Activated gamma-delta T cell (primary cell): ENCODE measurements around the gene PPFIA2.
"Not testable (repeated sequence)": the region's sequence is repeated elsewhere in the genome, so short reads cannot be mapped to it uniquely, and the experiment has no call there.

Experiments
- DNase-seq: peaks from one replicate; lab custom pipeline; 2025; lab: John Stamatoyannopoulos, UW

The PPFIA2 gene

DNA sequence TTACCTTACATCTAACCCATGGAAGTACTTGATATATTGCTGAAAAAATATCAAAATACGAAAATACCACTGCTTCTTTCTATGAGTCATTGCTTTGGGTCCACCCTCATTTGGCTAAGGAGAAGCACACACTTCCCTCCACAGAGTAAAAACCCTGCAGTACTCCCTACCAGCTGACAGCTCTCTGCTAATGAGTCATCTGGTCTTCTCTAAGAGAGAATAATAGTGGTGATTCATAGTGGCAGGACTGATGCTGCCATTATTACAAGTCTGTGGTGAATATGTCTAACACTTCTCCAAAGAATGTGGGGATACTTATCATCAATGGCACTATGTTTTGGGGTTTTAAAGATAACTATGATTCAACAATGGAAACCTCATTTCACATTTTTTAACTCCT lies 90.7 kb downstream of the PPFIA2 start:
- DNase-seq = no peak

DNA sequence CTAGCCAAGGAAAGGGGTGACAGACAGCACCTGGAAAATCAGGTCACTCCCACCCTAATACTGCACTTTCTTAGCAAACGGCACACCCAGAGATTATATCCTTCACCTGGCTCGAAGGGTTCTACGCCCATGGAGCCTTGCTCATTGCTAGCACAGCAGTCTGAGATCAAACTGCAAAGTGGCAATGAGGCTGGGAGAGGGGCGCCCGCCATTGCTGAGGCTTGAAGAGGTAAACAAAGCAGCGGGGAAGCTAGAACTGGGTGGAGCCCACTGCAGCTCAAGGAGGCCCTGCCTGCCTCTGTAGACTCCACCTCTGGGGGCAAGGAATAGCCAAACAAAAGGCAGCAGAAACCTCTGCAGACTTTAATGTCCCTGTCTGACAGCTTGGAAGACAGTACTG lies 99.8 kb downstream of the PPFIA2 start:
- not testable (repeated sequence) for DNase-seq

DNA sequence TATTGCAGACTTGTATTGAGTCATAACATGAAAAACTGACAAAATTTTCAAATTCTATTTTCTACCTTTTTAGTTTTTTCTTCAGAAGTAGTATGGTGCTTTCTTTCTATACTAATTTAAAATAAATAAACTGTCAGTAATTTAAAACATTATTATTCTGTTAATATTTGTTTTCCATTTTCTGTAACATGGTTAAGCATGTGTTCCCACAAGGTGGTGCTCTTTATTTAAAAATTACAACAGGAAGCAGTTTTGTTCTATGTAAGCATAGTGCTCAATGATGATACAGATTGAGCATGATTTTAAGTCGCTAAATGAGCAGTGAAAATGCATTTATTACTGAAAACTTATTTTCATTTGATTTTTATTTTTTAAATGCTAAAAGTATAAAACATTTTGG lies 114.6 kb downstream of the PPFIA2 start:
- DNase-seq = no peak

GRCh38 chr12:81639196-81639595 lies 120.0 kb downstream of the PPFIA2 start:
- DNase-seq = no peak

DNA sequence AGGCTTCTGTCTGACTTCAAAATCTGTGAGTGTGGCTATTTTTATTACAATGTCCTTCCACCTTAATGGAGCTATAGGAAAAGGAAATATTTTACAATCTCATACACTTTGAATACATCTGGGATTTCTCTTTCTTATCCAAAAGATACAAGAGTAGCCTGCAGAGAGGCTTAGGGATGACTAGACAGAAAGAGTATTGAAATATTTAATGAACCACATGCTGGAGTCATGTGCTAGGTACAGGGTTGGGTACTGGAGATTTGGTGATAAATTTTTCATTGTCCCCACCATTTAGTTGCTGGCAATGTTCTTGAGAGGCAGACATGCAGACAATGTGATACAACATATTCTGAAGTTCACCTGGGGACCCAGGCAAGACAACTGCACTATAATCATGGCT lies 126.0 kb downstream of the PPFIA2 start:
- DNase-seq = no peak

DNA sequence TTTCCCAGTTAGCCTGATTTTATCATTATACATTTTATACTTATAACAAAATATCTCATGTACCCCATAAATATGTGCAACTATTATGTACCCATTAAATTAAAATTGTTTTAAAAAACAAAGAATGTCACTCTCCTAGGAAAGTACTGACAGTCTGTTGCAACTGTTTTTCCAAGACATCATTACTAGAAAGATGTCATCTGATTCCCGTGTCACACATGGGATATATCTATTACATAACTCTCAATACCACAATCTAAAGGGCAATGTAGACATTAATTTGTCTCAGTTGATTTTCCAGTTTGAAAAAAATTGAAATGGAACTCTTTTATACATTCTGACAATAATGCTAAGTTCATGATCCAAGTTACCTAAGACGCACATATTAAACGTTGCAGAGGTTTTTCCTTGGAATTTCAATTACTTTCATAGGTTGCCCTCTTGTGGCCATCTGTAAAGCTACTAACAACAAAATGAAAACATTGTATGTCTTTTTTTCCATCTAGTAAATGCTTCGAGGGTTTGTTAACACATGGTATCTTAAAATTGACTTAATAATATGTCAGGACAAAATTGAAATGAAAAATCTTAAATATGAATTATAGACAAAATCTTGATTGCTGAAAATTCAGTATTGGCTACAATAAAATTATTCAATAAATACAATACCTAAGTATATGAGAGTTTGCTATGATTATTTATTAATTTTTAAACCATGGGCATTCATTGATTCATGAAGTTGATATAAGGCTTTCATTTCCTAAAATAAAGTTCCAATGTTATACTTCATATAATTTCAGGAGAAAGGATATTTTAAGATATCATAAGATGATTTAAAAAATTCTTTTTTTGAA lies 131.6 kb downstream of the PPFIA2 start:
- no peak for DNase-seq

GRCh38 chr12:81626406-81626805 lies 132.7 kb downstream of the PPFIA2 start:
- no peak for DNase-seq

- no peak for DNase-seq
Observed at GRCh38 chr12:81617915-81618314, 141.2 kb downstream of the PPFIA2 start.

GRCh38 chr12:81615026-81615588 lies 144.0 kb downstream of the PPFIA2 start:
- no peak for DNase-seq

DNA sequence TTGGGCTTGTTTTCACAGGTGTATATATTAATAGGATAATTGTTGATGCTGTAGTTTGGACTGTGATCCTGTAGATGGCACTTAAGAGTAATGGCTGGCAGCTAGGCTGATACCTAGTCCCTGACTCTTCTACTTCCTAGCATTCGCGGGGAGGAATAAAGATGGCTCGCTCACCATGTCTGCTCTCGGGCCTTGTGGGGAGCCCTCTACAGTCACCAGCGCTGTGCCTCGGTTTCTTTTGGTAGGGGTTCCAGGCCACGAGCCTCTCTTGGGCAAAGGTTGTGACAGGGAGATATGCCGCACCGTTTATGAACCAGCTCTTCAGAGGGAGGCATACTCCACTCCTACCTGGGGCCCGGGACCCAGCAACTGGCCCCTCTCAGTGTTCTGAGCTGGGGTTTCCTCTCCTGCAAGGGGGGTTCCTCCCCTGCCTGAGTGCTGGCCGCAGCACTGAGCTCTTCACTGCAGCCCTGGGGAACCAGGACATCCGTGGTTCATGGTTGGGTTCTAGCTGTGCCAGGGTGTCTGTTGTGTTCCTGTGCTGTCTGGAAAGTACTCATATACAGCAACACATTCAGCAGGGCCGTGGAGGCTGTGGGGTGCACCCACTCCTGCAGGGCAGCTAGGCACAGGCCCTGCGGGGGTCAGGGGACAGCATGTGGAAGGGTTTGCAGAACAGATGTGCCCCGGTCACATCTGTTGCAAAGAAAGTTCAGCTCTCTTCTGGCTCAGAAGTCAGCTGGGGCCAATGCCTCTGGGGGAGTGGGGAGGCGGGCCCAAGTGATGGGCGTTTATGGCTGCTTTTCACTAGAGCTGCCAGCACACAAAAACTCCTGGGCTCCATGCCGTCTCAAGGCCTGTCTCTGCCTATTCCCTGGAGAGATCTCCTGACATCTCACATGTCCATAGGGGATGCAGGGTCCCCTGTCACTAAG lies 147.9 kb downstream of the PPFIA2 start:
- DNase-seq = no peak

GRCh38 chr12:81597928-81598604 lies 161.1 kb downstream of the PPFIA2 start:
- no peak for DNase-seq

- DNase-seq = no peak
Observed at GRCh38 chr12:81596558-81596957, 162.6 kb downstream of the PPFIA2 start.

- no peak for DNase-seq
Observed at GRCh38 chr12:81591256-81591655, 167.9 kb downstream of the PPFIA2 start.

DNA sequence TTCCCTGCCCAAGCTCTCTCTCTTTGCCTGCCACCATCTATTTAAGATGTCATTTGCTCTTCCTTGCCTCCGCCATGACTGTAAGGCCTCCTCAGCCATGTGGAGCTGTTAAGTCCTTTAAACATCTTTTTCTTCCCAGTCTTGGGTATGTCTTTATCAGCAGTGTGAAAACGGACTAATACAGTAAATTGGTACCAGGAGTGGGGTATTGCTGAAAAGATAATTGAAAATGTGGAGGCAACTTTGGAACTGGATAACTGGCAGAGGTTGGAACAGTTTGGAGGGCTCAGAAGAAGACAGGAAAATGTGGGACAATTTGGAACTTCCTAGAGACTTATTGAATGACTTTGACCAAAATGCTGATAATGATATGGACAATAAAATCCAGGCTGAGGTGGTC lies 168.4 kb downstream of the PPFIA2 start:
- not testable (repeated sequence) for DNase-seq

DNA sequence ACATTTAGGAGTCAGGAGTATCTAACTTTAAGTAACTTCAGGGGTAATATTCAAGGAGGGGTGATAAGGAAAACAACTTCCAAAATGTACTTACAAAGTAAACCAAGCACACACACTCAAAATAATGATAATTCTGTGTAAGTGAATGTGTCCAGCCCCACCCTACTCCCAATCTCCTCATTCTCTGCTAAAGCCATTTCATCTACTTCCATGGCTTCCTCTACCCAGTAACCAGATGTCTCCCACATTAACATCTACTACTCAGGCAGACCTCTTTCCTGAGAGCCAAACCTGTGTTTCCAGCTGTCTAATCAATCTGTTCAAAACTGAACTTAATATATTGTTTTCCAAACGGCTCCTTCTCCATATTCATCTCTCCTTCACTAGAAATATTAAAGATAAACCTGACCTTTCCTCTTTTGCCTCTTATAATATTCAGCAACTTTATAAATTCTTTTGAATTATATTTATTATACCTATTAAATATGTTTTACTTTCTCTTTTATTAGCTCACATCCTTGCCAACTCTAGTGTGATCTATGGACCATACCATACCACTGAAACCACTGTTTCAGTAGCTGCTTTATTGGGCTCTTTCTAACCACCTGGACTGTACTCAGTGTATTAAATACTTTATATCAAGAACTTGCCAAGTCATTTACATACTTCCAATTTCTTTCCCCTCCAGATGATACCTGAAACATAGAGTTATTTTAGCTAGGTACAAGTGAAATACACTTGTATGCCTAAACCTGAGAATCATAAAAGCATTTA lies 170.7 kb downstream of the PPFIA2 start:
- DNase-seq = no peak

- DNase-seq = no peak
Observed at GRCh38 chr12:81585787-81586186, 173.4 kb downstream of the PPFIA2 start.

- DNase-seq = no peak
Observed at GRCh38 chr12:81573228-81573627, 185.9 kb downstream of the PPFIA2 start.

DNA sequence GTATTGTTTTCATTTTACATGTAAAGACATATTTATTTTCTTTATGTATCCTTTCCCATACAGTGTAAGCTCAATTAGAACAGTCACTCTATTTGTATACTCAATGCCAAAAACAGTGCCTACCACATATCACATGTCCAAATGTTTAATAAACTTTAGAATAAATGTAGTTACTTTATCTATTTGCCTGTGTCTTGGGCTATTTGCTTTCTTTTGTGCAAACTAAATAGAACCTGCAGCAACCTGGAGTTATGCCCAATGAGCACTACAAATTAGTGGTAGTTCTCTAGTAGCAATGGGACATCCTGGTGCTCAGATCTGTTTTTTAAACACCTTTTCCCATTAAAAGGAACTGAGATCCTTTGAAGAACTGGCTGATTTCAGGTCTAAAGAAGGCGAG lies 186.7 kb downstream of the PPFIA2 start:
- DNase-seq = no peak

- DNase-seq = no peak
Observed at GRCh38 chr12:81570234-81570633, 188.9 kb downstream of the PPFIA2 start.

DNA sequence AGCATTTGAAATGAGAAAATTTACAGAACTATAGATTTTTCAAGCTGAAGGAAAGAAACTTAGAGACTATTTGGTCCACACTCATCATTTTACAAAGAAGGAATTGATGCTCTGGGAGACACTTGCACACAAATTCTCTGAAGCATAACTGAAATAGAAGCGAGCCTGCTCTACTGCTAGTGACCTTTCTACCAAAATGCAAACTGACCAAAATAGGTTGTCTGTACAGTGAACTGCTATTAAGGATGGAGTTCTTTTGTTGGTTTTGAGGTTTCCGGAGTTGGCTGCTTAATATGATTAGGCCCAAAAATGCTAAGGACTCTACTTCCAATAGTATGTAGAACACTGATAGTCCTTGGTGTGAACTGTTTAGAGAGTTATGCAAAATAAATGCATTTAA lies 194.9 kb downstream of the PPFIA2 start:
- no peak for DNase-seq

DNA sequence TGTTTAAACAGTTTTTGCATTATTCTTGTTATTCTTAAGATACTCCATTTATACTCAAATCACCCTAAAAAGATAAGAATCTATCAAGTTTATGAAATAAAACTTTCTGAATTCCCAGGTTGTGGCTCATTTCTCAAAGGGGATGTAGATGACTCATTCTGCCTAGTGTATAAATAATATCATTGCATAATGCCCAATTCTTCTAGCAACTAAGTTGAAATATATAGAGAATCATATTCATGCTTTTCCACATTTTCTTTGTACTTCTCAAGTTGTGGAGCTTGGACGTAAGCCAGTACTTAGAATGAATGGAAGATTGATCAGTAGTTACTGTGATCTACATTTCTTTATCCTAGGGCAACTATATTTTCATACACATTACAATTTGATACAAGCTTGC lies 201.1 kb downstream of the PPFIA2 start:
- no peak for DNase-seq
